Stimulated activated CD4-positive, alpha-beta T cell treated with anti-CD3 and anti-CD28 coated beads, Interleukin-12 subunit alpha, Interleukin-12 subunit beta, amount 100 ng/mL, for 48 hours (primary cell): ENCODE results near the gene KCNB1.
"Not testable (repeated sequence)": the region's sequence is repeated elsewhere in the genome, so short reads cannot be mapped to it uniquely, and the experiment has no call there.

ENCODE experiments used
- DNase-seq, 3 donors: peaks; one replicate each; pipeline ENCODE4 v3.0.0-alpha.2; 2020; ENCODE audit warnings: low read depth in 2 of 3, low spot score in 1 of 3

KCNB1 gene

GRCh38 chr20:49330701-49331615, 151.5 kb downstream of the KCNB1 start:
- no peak for DNase-seq

- DNase-seq: no peak
Measured at GRCh38 chr20:49328790-49329189, 153.7 kb downstream of the KCNB1 start.

GRCh38 chr20:49326026-49326425, 156.4 kb downstream of the KCNB1 start:
- no peak for DNase-seq

- DNase-seq: no peak
Measured at GRCh38 chr20:49324306-49324705, 158.2 kb downstream of the KCNB1 start.

GRCh38 chr20:49323622-49324238, 158.7 kb downstream of the KCNB1 start:
- peak in 1 of 3 donors; percentile 40 for DNase-seq

- DNase-seq: no peak
Measured at GRCh38 chr20:49320460-49320859, 162.0 kb downstream of the KCNB1 start.

- DNase-seq: no peak
Measured at GRCh38 chr20:49319208-49319809, 163.2 kb downstream of the KCNB1 start.

GRCh38 chr20:49318430-49319207, 163.8 kb downstream of the KCNB1 start:
- no peak for DNase-seq

GRCh38 chr20:49318091-49318429, 164.4 kb downstream of the KCNB1 start:
- no peak for DNase-seq

- DNase-seq: no peak
Measured at GRCh38 chr20:49316704-49317103, 165.8 kb downstream of the KCNB1 start.

- no peak for DNase-seq
Measured at GRCh38 chr20:49315580-49315979, 166.9 kb downstream of the KCNB1 start.

GRCh38 chr20:49314052-49314451, 168.4 kb downstream of the KCNB1 start:
- DNase-seq: not testable (repeated sequence)
